ENCODE measurements around the gene C11orf68. TPM values are rescaled to one million over a fixed set of nuclear protein-coding genes. Genes with fewer than 3 reads are reported as not detected.
A peak's percentile ranks its signal among the peaks of the same experiment; 100 is the strongest.

C11orf68 gene
- total RNA-seq, 2 donors from 2014 or later: 26.0 to 29.1 TPM

DNA sequence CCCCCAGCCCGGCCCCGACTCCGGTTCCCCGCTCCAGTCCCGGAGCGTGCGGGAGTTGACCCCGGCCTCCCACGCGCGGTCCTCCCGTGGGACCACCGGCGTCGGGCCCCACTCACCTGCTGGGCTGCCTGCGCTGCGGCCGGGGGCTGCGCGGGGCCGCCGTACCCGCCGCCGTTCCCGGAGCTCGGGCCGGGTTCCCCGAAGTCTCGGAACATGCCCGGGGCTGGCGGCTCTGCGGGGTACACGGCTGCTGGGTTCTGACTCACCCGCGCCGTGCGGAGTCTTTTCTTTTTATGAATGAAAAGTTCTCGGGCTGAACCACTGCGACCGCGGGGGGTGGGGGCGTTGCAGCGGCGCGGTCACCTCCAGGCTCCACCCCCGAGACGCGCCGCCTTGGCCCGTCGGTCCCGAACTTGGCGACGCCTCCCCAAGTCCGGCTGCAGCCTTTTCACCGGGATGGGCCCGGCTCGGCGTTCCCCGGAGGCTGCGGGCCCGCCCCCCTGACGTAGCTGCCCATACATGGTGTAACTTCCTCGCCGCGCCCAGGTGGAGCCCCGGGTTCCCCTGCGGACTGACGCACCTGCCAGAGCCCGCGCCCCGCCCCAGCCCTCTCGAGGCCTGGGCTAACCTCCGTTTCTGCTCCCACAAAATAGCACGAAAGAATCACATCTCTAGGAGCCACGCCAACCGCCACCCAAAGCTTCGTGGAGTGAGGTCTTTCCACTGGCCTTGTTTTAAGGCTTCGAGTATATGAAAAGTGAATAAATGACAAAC, 18.6 kb downstream of the C11orf68 start, which contains the start of gene FOSL1:
Gene FOSL1 (minus strand): TSS at position 264 of the 774 bp plus-strand sequence. CDS start 49 bp downstream, at position 215.
- peaks cover 89% of the 10 kb centered on the region for H3K27me3 Mint-ChIP-seq (ENCODE audit: insufficient read depth)
- H3K27ac Mint-ChIP-seq: no peak within 1 kb of the TSS
- H3K9me3 Mint-ChIP-seq: no peaks in the 10 kb centered on the region
- no peaks in the 10 kb centered on the region for H3K36me3 ChIP-seq (ENCODE audit: control insufficient read depth, insufficient read depth, low read length)
- DNase-seq: peak; percentile 98
- peak within 1 kb of the TSS; percentile 15 for H3K9ac ChIP-seq (ENCODE audit: extremely low read depth, low read length, poor library complexity, severe bottlenecking)
- H3K4me1 Mint-ChIP-seq: peaks cover 8% of the 10 kb centered on the region
- 2 to 10% methylated on average over 15 to 80 of the region's 80 CpGs for WGBS, 2 experiments (ENCODE audit: insufficient coverage in 1 of 2, insufficient read length in 1 of 2)
- peak within 1 kb of the TSS; percentile 47 for H3K4me3 Mint-ChIP-seq
- TF ChIP-seq CTCF (conservative IDR thresholded peaks at IDR 0.05): no peak
- H3K27me3 ChIP-seq (ENCODE audit: control insufficient read depth, insufficient read depth, low read length, poor library complexity, severe bottlenecking): peaks cover 49% of the 10 kb centered on the region
- peaks cover 3% of the 10 kb centered on the region for H3K4me1 ChIP-seq (ENCODE audit: control insufficient read depth, insufficient read depth, low read length)
- no peak within 1 kb of the TSS for H3K27ac ChIP-seq (ENCODE audit: low read depth, low read length)
- H3K36me3 Mint-ChIP-seq (ENCODE audit: low read depth): no peaks in the 10 kb centered on the region
- peak within 1 kb of the TSS; percentile 59 for H3K4me3 ChIP-seq (ENCODE audit: low read length)
- no peaks in the 10 kb centered on the region for H3K9me3 ChIP-seq (ENCODE audit: control insufficient read depth, low read length)

DNA sequence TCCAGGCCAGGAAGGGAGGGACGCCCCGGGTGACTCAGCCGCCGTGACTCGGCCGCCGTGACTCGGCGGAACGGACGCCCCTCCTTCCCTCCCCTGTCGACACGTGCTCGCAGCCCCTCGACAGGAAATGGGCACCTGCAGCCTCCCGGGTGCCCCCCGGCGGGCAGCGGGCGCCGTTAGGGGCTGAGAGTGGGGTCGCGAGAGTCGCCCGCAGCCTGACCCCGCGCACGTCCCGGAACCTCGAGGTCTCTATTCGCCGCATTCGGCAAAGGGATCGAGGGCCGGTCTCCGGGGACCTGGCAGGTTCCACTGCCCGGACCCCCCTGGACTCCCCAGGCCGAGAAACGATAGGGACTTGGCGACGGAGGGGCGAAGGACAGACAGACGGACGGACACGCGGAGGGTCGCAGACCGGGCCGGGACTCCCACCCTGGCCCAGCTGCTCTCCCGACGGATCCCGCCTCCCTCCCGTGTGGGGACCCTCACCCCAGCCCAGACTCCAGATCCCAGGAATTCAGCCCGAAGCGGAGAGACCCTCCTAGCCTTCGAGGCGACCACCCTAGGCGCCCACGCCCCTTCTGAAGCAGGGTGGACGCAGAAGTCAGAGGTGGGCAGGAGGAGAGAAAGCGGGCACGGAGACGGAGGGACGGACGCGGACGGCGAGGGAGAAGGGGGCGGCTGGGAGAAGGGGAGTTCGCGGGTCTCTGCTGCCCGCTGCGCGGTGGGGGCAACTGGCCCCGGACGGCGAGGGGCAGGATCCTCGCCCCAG, 19.3 kb downstream of the C11orf68 start:
- no peak for TF ChIP-seq CTCF (conservative IDR thresholded peaks at IDR 0.05)
- no peaks in the 10 kb centered on the region for H3K9me3 Mint-ChIP-seq
- no peak overlapping the region for H3K27ac Mint-ChIP-seq
- Histone ChIP-seq H3K9ac (ENCODE audit: extremely low read depth, low read length, poor library complexity, severe bottlenecking) (peak overlapping the region; percentile 15), H3K4me3 (ENCODE audit: low read length) (peak overlapping the region; percentile 59), H3K4me1 (ENCODE audit: control insufficient read depth, insufficient read depth, low read length) (peaks cover 3% of the 10 kb centered on the region), H3K27ac (ENCODE audit: low read depth, low read length) (no peak overlapping the region), H3K9me3 (ENCODE audit: control insufficient read depth, low read length) (no peaks in the 10 kb centered on the region), H3K36me3 (ENCODE audit: control insufficient read depth, insufficient read depth, low read length) (no peaks in the 10 kb centered on the region), H3K27me3 (ENCODE audit: control insufficient read depth, insufficient read depth, low read length, poor library complexity, severe bottlenecking) (peaks cover 49% of the 10 kb centered on the region)
- 4 to 9% methylated on average over 30 to 78 of the region's 78 CpGs for WGBS, 2 experiments (ENCODE audit: insufficient coverage in 1 of 2, insufficient read length in 1 of 2)
- H3K4me1 Mint-ChIP-seq: peaks cover 8% of the 10 kb centered on the region
- peak; percentile 82 for DNase-seq
- peak overlapping the region; percentile 47 for H3K4me3 Mint-ChIP-seq
- peaks cover 84% of the 10 kb centered on the region for H3K27me3 Mint-ChIP-seq (ENCODE audit: insufficient read depth)
- no peaks in the 10 kb centered on the region for H3K36me3 Mint-ChIP-seq (ENCODE audit: low read depth)

DNA sequence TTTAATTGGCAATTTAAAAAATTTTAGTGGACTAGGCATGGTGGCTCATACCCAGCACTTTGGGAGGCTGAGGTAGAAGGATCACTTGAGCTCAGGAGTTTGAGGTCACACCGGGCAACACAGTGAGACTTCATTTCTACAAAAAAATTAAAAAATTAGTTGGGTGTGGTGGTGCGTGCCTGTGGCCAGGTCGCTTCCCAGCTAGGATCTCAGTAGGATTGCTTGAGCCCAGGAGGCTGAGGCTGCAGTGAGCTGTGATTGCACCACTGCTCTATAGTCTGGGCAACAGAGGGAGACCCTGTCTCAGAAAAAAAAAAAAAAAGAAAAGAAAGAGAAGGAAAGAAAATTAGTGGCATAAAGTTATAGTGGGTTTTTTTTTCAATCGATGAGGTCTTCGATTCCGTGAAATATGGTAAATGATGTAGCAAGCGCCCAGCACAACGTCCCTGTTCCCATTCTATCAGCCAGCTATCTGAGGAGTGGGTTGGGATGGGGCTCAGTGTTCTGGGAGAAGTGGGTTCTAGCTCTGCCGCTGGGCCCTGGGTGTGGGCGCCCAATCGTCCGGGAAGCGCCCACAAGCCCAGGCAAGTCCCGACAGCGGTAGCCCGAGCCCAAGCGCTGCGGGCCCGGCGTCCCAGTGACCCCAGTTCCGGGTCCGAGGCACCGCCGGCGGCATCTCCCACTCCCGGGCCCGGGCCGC, 20.1 kb downstream of the C11orf68 start:
- Mint-ChIP-seq H3K27me3 (ENCODE audit: insufficient read depth) (peaks cover 79% of the 10 kb centered on the region), H3K27ac (no peak overlapping the region), H3K36me3 (ENCODE audit: low read depth) (no peaks in the 10 kb centered on the region), H3K4me1 (peaks cover 10% of the 10 kb centered on the region), H3K4me3 (peak overlapping the region; percentile 39), H3K9me3 (no peaks in the 10 kb centered on the region)
- H3K27me3 ChIP-seq (ENCODE audit: control insufficient read depth, insufficient read depth, low read length, poor library complexity, severe bottlenecking): peaks cover 49% of the 10 kb centered on the region
- H3K4me1 ChIP-seq (ENCODE audit: control insufficient read depth, insufficient read depth, low read length): peaks cover 3% of the 10 kb centered on the region
- H3K9me3 ChIP-seq (ENCODE audit: control insufficient read depth, low read length): no peaks in the 10 kb centered on the region
- peak overlapping the region; percentile 35 for H3K4me3 ChIP-seq (ENCODE audit: low read length)
- TF ChIP-seq CTCF (conservative IDR thresholded peaks at IDR 0.05): no peak
- H3K27ac ChIP-seq (ENCODE audit: low read depth, low read length): no peak overlapping the region
- WGBS, 2 experiments (ENCODE audit: insufficient coverage in 1 of 2, insufficient read length in 1 of 2): 30 to 45% methylated on average over 12 to 28 of the region's 28 CpGs
- no peak overlapping the region for H3K9ac ChIP-seq (ENCODE audit: extremely low read depth, low read length, poor library complexity, severe bottlenecking)
- no peaks in the 10 kb centered on the region for H3K36me3 ChIP-seq (ENCODE audit: control insufficient read depth, insufficient read depth, low read length)
- no peak for DNase-seq
